GM23338 (cell line): ENCODE data around the gene OR2T10.
"Not testable (repeated sequence)": the region's sequence is repeated elsewhere in the genome, so short reads cannot be mapped to it uniquely, and the experiment has no call there.

Source experiments
- JUNB ChIP-seq: IDR thresholded peaks from one replicate; pipeline ENCODE4 v1.6.1; 2016; ENCODE audit warnings: antibody characterized with exemption; ENCODE audit not compliant: unreplicated experiment
- NANOG ChIP-seq: IDR thresholded peaks from 2 replicates; pipeline ENCODE4 v1.6.1; 2016; ENCODE audit warnings: antibody characterized with exemption, borderline replicate concordance
- POLR2AphosphoS5 ChIP-seq: IDR thresholded peaks from 2 replicates; pipeline ENCODE4 v1.6.1; 2016; ENCODE audit warnings: antibody characterized with exemption, low read depth
- STAT1 ChIP-seq: IDR thresholded peaks from one replicate; pipeline ENCODE4 v1.6.1; 2016; ENCODE audit warnings: antibody characterized with exemption; ENCODE audit not compliant: unreplicated experiment
- TF ChIP-seq, protein P1 (sequence below), 2 experiments: fragments of 200-600 bp in 1 of 2; sonication (generic) in 1 of 2; conservative IDR thresholded peaks; 2 replicates each; pipeline versions ENCODE4 v1.5.1 to v1.6.1; 2016 to 2017; ENCODE audit warnings: antibody characterized with exemption in 2 of 2, low read depth in 2 of 2, mild to moderate bottlenecking in 2 of 2, moderate library complexity in 1 of 2

GRCh38 chr1:248565530-248566373, 31.7 kb downstream of the OR2T10 start:
- not testable (repeated sequence) for TF ChIP-seq JUNB, POLR2AphosphoS5, NANOG, STAT1
- TF ChIP-seq, protein P1, sequence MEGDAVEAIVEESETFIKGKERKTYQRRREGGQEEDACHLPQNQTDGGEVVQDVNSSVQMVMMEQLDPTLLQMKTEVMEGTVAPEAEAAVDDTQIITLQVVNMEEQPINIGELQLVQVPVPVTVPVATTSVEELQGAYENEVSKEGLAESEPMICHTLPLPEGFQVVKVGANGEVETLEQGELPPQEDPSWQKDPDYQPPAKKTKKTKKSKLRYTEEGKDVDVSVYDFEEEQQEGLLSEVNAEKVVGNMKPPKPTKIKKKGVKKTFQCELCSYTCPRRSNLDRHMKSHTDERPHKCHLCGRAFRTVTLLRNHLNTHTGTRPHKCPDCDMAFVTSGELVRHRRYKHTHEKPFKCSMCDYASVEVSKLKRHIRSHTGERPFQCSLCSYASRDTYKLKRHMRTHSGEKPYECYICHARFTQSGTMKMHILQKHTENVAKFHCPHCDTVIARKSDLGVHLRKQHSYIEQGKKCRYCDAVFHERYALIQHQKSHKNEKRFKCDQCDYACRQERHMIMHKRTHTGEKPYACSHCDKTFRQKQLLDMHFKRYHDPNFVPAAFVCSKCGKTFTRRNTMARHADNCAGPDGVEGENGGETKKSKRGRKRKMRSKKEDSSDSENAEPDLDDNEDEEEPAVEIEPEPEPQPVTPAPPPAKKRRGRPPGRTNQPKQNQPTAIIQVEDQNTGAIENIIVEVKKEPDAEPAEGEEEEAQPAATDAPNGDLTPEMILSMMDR (conservative IDR thresholded peaks at IDR 0.05; ENCODE audit: low read depth in 2 of 2) = not testable (repeated sequence)
